BJ (cell line): ENCODE measurements around the gene ISLR. TPM values are rescaled to one million over a fixed set of nuclear protein-coding genes. Genes with fewer than 3 reads are reported as not detected.

Source experiments
- CTCF ChIA-PET: fragments of 350-600 bp; formaldehyde crosslinking; extraction: SDS; loops from one replicate; lab custom pipeline; 2021; ENCODE audit warnings: antibody characterized with exemption, inconsistent platforms; lab: Yijun Ruan, JAX
- POLR2A ChIA-PET: fragments of 300-600 bp; sonication (Branson Sonifier 250); formaldehyde crosslinking; extraction: SDS; loops from one replicate; lab custom pipeline; 2021; ENCODE audit warnings: antibody characterized with exemption; lab: Charles Lee
- DNase-seq: peaks from one replicate; pipeline ENCODE4 v3.0.0-alpha.2; 2011; ENCODE audit warnings: low read depth
- H3K27me3 ChIP-seq: 2 replicates; pipeline ENCODE4 v1.6.0; 2011; ENCODE audit warnings: low read length; ENCODE audit not compliant: control insufficient read depth, insufficient read depth
- H3K36me3 ChIP-seq: 2 replicates; pipeline ENCODE4 v1.5.1; 2011; ENCODE audit warnings: low read length; ENCODE audit not compliant: control insufficient read depth, insufficient read depth
- H3K4me3 ChIP-seq: 2 replicates; pipeline ENCODE4 v1.5.1; 2011; ENCODE audit warnings: low read depth, mild to moderate bottlenecking, control low read depth, low read length
- polyA plus RNA-seq: library from polyadenylated mRNA; depleted of rRNA; stranded (reverse); fragments of >200 nt; gene quantifications from 2 replicates; pipeline ENCODE4 v1.2.3, GENCODE V29; 2011
- TF ChIP-seq, protein P1 (sequence below): IDR thresholded peaks from 2 replicates; pipeline ENCODE4 v1.5.1; 2011; ENCODE audit warnings: low read depth, mild to moderate bottlenecking, control low read depth, inconsistent platforms, low read length, moderate library complexity; ENCODE audit not compliant: insufficient read depth

The ISLR gene
- polyA plus RNA-seq, 1 experiment = 64.0 TPM

GRCh38 chr15:74214324-74215021, 41.0 kb downstream of the ISLR start:
- Histone ChIP-seq H3K27me3 (peaks cover 1% of the 10 kb centered on the region; the same call in 1 of the 2 replicates), H3K36me3 (no peaks in the 10 kb centered on the region), H3K4me3 (no peak overlapping the region)
- POLR2A ChIA-PET = no interaction called here
- CTCF ChIA-PET = interaction anchor here (0.8 kb wide), 1 partner anchor 106 kb away, joined by 3 read pairs; no protein-coding TSS in a partner anchor
- TF ChIP-seq, protein P1, sequence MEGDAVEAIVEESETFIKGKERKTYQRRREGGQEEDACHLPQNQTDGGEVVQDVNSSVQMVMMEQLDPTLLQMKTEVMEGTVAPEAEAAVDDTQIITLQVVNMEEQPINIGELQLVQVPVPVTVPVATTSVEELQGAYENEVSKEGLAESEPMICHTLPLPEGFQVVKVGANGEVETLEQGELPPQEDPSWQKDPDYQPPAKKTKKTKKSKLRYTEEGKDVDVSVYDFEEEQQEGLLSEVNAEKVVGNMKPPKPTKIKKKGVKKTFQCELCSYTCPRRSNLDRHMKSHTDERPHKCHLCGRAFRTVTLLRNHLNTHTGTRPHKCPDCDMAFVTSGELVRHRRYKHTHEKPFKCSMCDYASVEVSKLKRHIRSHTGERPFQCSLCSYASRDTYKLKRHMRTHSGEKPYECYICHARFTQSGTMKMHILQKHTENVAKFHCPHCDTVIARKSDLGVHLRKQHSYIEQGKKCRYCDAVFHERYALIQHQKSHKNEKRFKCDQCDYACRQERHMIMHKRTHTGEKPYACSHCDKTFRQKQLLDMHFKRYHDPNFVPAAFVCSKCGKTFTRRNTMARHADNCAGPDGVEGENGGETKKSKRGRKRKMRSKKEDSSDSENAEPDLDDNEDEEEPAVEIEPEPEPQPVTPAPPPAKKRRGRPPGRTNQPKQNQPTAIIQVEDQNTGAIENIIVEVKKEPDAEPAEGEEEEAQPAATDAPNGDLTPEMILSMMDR = no peak
- DNase-seq = no peak

GRCh38 chr15:74215958-74216357, 42.4 kb downstream of the ISLR start:
- H3K4me3 ChIP-seq = no peak overlapping the region
- TF ChIP-seq, protein P1 = no peak
- H3K27me3 ChIP-seq = peaks cover 4% of the 10 kb centered on the region; the same call in 1 of the 2 replicates
- ChIA-PET CTCF (interaction anchor here (0.8 kb wide), 1 partner anchor 15 kb away, joined by 3 read pairs; no protein-coding TSS in a partner anchor), POLR2A (interaction anchor here (0.5 kb wide), 1 partner anchor 102 kb away, joined by 6 read pairs; no protein-coding TSS in a partner anchor)
- H3K36me3 ChIP-seq = no peaks in the 10 kb centered on the region
- DNase-seq = no peak

GRCh38 chr15:74216949-74217348, 43.4 kb downstream of the ISLR start:
- no peak for DNase-seq
- TF ChIP-seq, protein P1 = no peak
- H3K27me3 ChIP-seq = peaks cover 9% of the 10 kb centered on the region
- no peak overlapping the region for H3K4me3 ChIP-seq
- H3K36me3 ChIP-seq = no peaks in the 10 kb centered on the region
- POLR2A ChIA-PET = no interaction called here
- CTCF ChIA-PET = interaction anchor here (0.7 to 0.9 kb wide), 2 partner anchors 21 to 42 kb away, joined by 3 read pairs; no protein-coding TSS in a partner anchor

- no peak for DNase-seq
- H3K36me3 ChIP-seq = no peaks in the 10 kb centered on the region
- ChIA-PET CTCF (no interaction called here), POLR2A (interaction anchor here (0.6 kb wide), 1 partner anchor 1100 kb away, joined by 4 read pairs; no protein-coding TSS in a partner anchor)
- peaks cover 12% of the 10 kb centered on the region for H3K27me3 ChIP-seq
- TF ChIP-seq, protein P1 = no peak
- no peak overlapping the region for H3K4me3 ChIP-seq
Observed at GRCh38 chr15:74217907-74218885, 44.7 kb downstream of the ISLR start.
